Uterus (tissue), 4 donors: ENCODE data around the gene MCRIP1. TPM values are rescaled to one million over a fixed set of nuclear protein-coding genes. Genes with fewer than 3 reads are reported as not detected.

Experiments
- DNase-seq, 2 donors: peaks; one replicate each; pipeline ENCODE4 v3.0.0-alpha.2; 2019 to 2020
- H3K27ac ChIP-seq, 2 donors: fragments of 200-600 bp; sonication (generic); 1 replicate in 1 of 2; 2 replicates in 1 of 2; pipeline ENCODE4 v1.5.1; 2016 to 2018
- H3K27me3 ChIP-seq, 2 donors: fragments of 200-600 bp; sonication (generic); one replicate each; pipeline ENCODE4 v1.5.1; 2018 to 2019; ENCODE audit warnings: control low read depth in 1 of 2
- H3K36me3 ChIP-seq, 2 donors: fragments of 200-600 bp; sonication (generic); one replicate each; pipeline ENCODE4 v1.5.1; 2019; ENCODE audit warnings: control low read depth in 1 of 2
- H3K4me1 ChIP-seq, 2 donors: fragments of 200-600 bp; sonication (generic); one replicate each; pipeline ENCODE4 v1.5.1; 2018 to 2019; ENCODE audit warnings: control low read depth in 1 of 2
- H3K4me3 ChIP-seq, 2 donors: fragments of 200-600 bp; sonication (generic); 1 replicate in 1 of 2; 2 replicates in 1 of 2; pipeline ENCODE4 v1.5.1; 2018 to 2019; ENCODE audit warnings: mild to moderate bottlenecking in 1 of 2
- H3K9me3 ChIP-seq, 2 donors: fragments of 200-600 bp; sonication (generic); one replicate each; pipeline ENCODE4 v1.5.1; 2019; ENCODE audit warnings: control low read depth in 1 of 2
- CTCF ChIP-seq, 4 experiments: fragments of 200-600 bp in 2 of 4; fragments of 450-650 bp in 2 of 4; sonication (generic) in 2 of 4; IDR thresholded peaks; one replicate each; pipeline ENCODE4 v1.5.1; 2016 to 2019; ENCODE audit warnings: antibody characterized with exemption in 4 of 4, mild to moderate bottlenecking in 2 of 4, moderate library complexity in 1 of 4
- POLR2A ChIP-seq, 2 donors: fragments of 450-650 bp; IDR thresholded peaks; one replicate each; pipeline ENCODE4 v1.6.1; 2016; ENCODE audit warnings: antibody characterized with exemption in 2 of 2, mild to moderate bottlenecking in 1 of 2, moderate library complexity in 1 of 2
- intact Hi-C: fragments of 100-400 bp; cut with DNase I; formaldehyde crosslinking; loops from one replicate; pipeline ENCODE4 v1.15.1; 2023; ENCODE audit warnings: low total_unique reads
- total RNA-seq, 4 donors: library from RNA; depleted of rRNA in 3 of 4; stranded (reverse); fragments of >200 nt in 3 of 4; gene quantifications; one replicate each; pipeline versions ENCODE4 v1.1.0 to v1.2.4, GENCODE V29; 2014 to 2023
- donor health status: DM: yes; HTN: yes; CAD: no.

MCRIP1 gene
- total RNA-seq, 4 donors from 2014 or later = 30.5 to 92.6 (median 61.3) TPM

DNA sequence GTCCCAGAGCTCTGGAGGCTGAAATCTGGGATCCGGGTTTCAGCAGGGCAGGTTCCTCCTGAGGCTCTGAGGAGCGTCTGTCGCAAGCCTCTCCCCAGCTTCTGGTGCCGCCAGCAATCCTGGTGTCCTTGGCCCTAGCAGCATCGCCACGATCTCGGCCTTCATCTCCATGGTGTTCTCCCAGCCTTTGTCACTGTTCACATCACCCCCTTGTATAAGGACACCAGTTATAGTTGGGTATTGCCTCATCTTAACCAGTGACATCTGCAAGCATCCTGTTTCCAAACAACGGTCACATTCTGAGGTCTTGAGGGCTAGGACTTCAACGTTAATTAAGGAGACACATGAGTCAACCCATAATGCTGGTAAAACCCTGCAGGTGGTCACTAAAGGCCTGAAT lies 4.5 kb upstream of the MCRIP1 start:
- DNase-seq = no peak
- TF ChIP-seq CTCF (IDR thresholded peaks at IDR 0.05) (no peak), POLR2A (IDR thresholded peaks at IDR 0.05) (no peak)
- Histone ChIP-seq H3K27me3 (no peaks in the 10 kb centered on the region), H3K36me3 (no peaks in the 10 kb centered on the region), H3K9me3 (no peaks in the 10 kb centered on the region), H3K4me1 (no peaks in the 10 kb centered on the region), H3K27ac (no peak overlapping the region), H3K4me3 (no peak overlapping the region)
- intact Hi-C loops = no loop called here

DNA sequence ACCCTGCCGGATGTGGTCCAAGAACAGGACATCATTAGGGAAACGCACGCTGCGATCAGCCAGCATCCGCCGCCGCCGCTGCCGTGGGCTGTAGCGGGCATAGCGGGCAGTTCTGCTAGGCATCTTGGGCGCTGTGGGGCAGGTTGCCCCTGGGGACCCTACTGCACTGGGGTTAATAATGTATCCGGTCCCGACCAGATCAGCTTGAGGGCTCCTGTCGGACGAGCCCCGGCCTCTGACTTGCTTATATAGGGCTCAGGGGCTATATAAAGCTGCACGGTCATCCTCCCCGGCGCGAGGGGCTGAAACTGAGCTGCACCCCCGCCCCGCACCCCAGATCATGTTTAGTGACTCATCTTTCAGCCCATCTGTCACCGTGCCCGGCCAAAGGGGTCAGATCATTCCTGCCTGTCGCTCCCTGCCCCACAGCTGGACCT lies 1.8 kb upstream of the MCRIP1 start, which contains the start of gene PPP1R27:
Gene PPP1R27, minus strand, starts transcription at position 220 of the 437 bp plus-strand sequence. Its CDS starts 97 bp downstream, at position 123.
- DNase-seq = no peak
- peaks cover 0 to 4% of the 10 kb centered on the region in 2 donors for H3K4me1 ChIP-seq
- H3K36me3 ChIP-seq = no peaks in the 10 kb centered on the region
- no peaks in the 10 kb centered on the region for H3K9me3 ChIP-seq
- TF ChIP-seq POLR2A (IDR thresholded peaks at IDR 0.05) = no peak
- TF ChIP-seq CTCF (IDR thresholded peaks at IDR 0.05) = no peak
- intact Hi-C loops = no loop called here
- no peaks in the 10 kb centered on the region for H3K27me3 ChIP-seq
- peak within 1 kb of the TSS in 1 of 2 donors; percentile 83 for H3K27ac ChIP-seq
- H3K4me3 ChIP-seq = peak within 1 kb of the TSS in 1 of 2 donors; percentile 58

- TF ChIP-seq CTCF (IDR thresholded peaks at IDR 0.05) (no peak), POLR2A (IDR thresholded peaks at IDR 0.05) (no peak)
- DNase-seq = no peak
- peaks cover 0 to 4% of the 10 kb centered on the region in 2 donors for H3K4me1 ChIP-seq
- no peaks in the 10 kb centered on the region for H3K27me3 ChIP-seq
- intact Hi-C loops = no loop called here
- H3K9me3 ChIP-seq = no peaks in the 10 kb centered on the region
- H3K27ac ChIP-seq = peak overlapping the region; percentile 80 to 83
- no peaks in the 10 kb centered on the region for H3K36me3 ChIP-seq
- H3K4me3 ChIP-seq = peak overlapping the region; percentile 58
Measured at GRCh38 chr17:81833921-81834830, 1.1 kb upstream of the MCRIP1 start.

DNA sequence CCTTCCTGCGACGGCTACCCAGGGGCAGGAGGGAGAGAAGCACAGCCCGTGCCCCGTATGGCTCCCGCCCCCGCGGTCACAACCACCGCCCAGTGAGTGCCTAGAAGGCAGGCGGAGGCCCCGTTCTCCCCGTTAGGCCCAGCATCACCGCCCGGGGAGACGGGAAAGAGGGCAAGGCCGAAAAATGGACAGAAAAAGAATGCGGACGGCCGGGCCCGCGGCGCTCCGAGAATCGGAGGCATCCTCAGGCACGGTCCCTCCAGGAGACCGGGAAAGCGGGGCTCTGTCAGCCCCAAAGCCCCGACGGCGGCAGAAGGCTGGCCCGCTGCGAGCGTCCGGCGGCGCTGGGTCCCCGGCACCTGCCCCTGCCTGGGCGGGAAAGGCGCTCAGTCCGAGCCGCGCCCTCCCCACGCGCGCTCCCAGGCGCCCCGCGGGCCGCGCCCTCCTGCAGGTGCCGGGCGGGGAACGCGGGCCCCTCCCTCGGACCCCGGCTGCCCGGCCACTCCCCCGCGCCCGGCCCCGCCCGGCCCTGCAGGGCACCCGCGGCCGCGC lies 407 bp downstream of the MCRIP1 start:
- Histone ChIP-seq H3K36me3 (no peaks in the 10 kb centered on the region), H3K9me3 (no peaks in the 10 kb centered on the region), H3K27ac (peak overlapping the region; percentile 72 to 82), H3K4me3 (peak overlapping the region; percentile 81 to 87), H3K27me3 (no peaks in the 10 kb centered on the region), H3K4me1 (peaks cover 0 to 4% of the 10 kb centered on the region in 2 donors)
- intact Hi-C loops = no loop called here
- no peak for DNase-seq
- TF ChIP-seq POLR2A (IDR thresholded peaks at IDR 0.05) (no peak), CTCF (IDR thresholded peaks at IDR 0.05) (no peak)
